Keratinocyte (primary cell): ENCODE measurements around the gene VPS8. TPM values are rescaled to one million over a fixed set of nuclear protein-coding genes. Genes with fewer than 3 reads are reported as not detected.

Source experiments
- DNase-seq: peaks from one replicate; pipeline ENCODE4 v3.0.0-alpha.2; 2011; ENCODE audit warnings: low read depth, missing footprints, low spot score
- FAIRE-seq: peaks from 2 replicates; lab custom pipeline; 2011; peaks lifted over from hg19 to GRCh38; lab: Jason Lieb, UNC
- H2AFZ ChIP-seq: 2 replicates; pipeline ENCODE4 v1.6.0; 2012; ENCODE audit warnings: low read length, control low read depth, inconsistent platforms; ENCODE audit not compliant: control insufficient read depth
- H3K27ac ChIP-seq: 2 replicates; pipeline ENCODE4 v1.5.1; 2011; ENCODE audit warnings: low read length; ENCODE audit not compliant: control insufficient read depth, insufficient read depth
- H3K27me3 ChIP-seq: 3 replicates; pipeline ENCODE4 v1.6.0; 2011; ENCODE audit warnings: low read length; ENCODE audit not compliant: control insufficient read depth, insufficient read depth; ENCODE audit errors: extremely low read depth
- H3K36me3 ChIP-seq, 2 experiments: 2 replicates in 1 of 2; 3 replicates in 1 of 2; pipeline ENCODE4 v1.5.1; 2011; ENCODE audit warnings: low read length in 2 of 2, mild to moderate bottlenecking in 1 of 2; ENCODE audit not compliant: control insufficient read depth in 2 of 2, insufficient read depth in 2 of 2; ENCODE audit errors: extremely low read depth in 1 of 2
- H3K4me1 ChIP-seq: 3 replicates; pipeline ENCODE4 v1.5.1; 2011; ENCODE audit warnings: low read length; ENCODE audit not compliant: control insufficient read depth, insufficient read depth; ENCODE audit errors: extremely low read depth
- H3K4me2 ChIP-seq: 3 replicates; pipeline ENCODE4 v1.6.0; 2011; ENCODE audit warnings: low read depth, low read length; ENCODE audit not compliant: control insufficient read depth, insufficient read depth; ENCODE audit errors: extremely low read depth
- H3K4me3 ChIP-seq, 3 experiments: fragments of 200-600 bp in 1 of 3; sonication (generic) in 1 of 3; 2 replicates in 2 of 3; 3 replicates in 1 of 3; pipeline ENCODE4 v1.5.1; 2011 to 2016; ENCODE audit warnings: low read length in 3 of 3, mild to moderate bottlenecking in 3 of 3, control low read depth in 2 of 3, inconsistent platforms in 1 of 3, low read depth in 1 of 3, mixed read lengths in 1 of 3, mixed run types in 1 of 3, moderate library complexity in 1 of 3; ENCODE audit not compliant: control insufficient read depth in 2 of 3, insufficient read depth in 2 of 3; ENCODE audit errors: extremely low read depth in 1 of 3
- H3K79me2 ChIP-seq: 2 replicates; pipeline ENCODE4 v1.6.0; 2012; ENCODE audit warnings: low read length; ENCODE audit not compliant: control insufficient read depth, insufficient read depth
- H3K9ac ChIP-seq: 3 replicates; pipeline ENCODE4 v1.6.0; 2011; ENCODE audit warnings: low read length; ENCODE audit not compliant: control insufficient read depth, insufficient read depth; ENCODE audit errors: extremely low read depth
- H3K9me1 ChIP-seq: 3 replicates; pipeline ENCODE4 v1.6.0; 2011; ENCODE audit warnings: low read length; ENCODE audit not compliant: control insufficient read depth, insufficient read depth; ENCODE audit errors: extremely low read depth
- H3K9me3 ChIP-seq: 2 replicates; pipeline ENCODE4 v1.5.1; 2012; ENCODE audit warnings: low read depth, low read length; ENCODE audit not compliant: control insufficient read depth
- H4K20me1 ChIP-seq: 3 replicates; pipeline ENCODE4 v1.6.0; 2011; ENCODE audit warnings: low read length; ENCODE audit not compliant: control insufficient read depth, insufficient read depth; ENCODE audit errors: extremely low read depth
- CTCF ChIP-seq, 3 experiments: IDR thresholded peaks in 1 of 3; conservative IDR thresholded peaks in 1 of 3; optimal IDR thresholded peaks in 1 of 3; 2 replicates in 2 of 3; 3 replicates in 1 of 3; pipeline versions ENCODE3 to v1.5.1; 2011; ENCODE audit warnings: low read length in 3 of 3, mild to moderate bottlenecking in 3 of 3, moderate library complexity in 2 of 3, control low read depth in 1 of 3, inconsistent platforms in 1 of 3; ENCODE audit not compliant: insufficient read depth in 2 of 3; ENCODE audit errors: extremely low read depth in 1 of 3
- EZH2 ChIP-seq: IDR thresholded peaks from one replicate; pipeline ENCODE4 v1.6.1; 2012; ENCODE audit warnings: inconsistent platforms, mild to moderate bottlenecking, low read length, moderate library complexity
- dilution Hi-C: fragments of 300-500 bp; cut with MboI; formaldehyde crosslinking; loops from one replicate; pipeline ENCODE4 v1.7.0; 2020; ENCODE audit warnings: low sequenced_read_pairs; ENCODE audit not compliant: extremely low pct_ligation_motif_present
- polyA plus RNA-seq, 5 experiments: library from polyadenylated mRNA; depleted of rRNA in 3 of 5; stranded (reverse) in 3 of 5; stranded (forward) in 1 of 5; unstranded in 1 of 5; fragments of >200 nt; gene quantifications; 1 replicate in 1 of 5; 2 replicates in 3 of 5; 3 replicates in 1 of 5; pipeline versions ENCODE4 v1.2.1 to v1.2.3, GENCODE V29; 2011 to 2012; ENCODE audit warnings: missing spikeins in 2 of 5, low read depth in 1 of 5, low replicate concordance in 1 of 5

Gene VPS8
- polyA plus RNA-seq, 1 donor (not counting 4 experiments of a cell fraction or from before 2014, with no cell fraction given) = 28.4 TPM

- H3K9me3 ChIP-seq = no peaks in the 10 kb centered on the region
- no peak overlapping the region for H3K9ac ChIP-seq
- no peak overlapping the region for H2AFZ ChIP-seq
- no peak overlapping the region for H3K27ac ChIP-seq
- no peak overlapping the region for H3K4me3 ChIP-seq
- no peaks in the 10 kb centered on the region for H3K9me1 ChIP-seq
- H4K20me1 ChIP-seq = no peaks in the 10 kb centered on the region
- FAIRE-seq = no peak
- H3K4me1 ChIP-seq = peaks cover 5% of the 10 kb centered on the region
- H3K79me2 ChIP-seq = no peaks in the 10 kb centered on the region
- H3K36me3 ChIP-seq = no peaks in the 10 kb centered on the region
- no peaks in the 10 kb centered on the region for H3K27me3 ChIP-seq
- dilution Hi-C loops = no loop called here
- DNase-seq = no peak
- H3K4me2 ChIP-seq = no peak overlapping the region
- TF ChIP-seq EZH2 (no peak), CTCF (optimal IDR thresholded peaks at IDR 0.05 in 1 of 3, IDR thresholded peaks at IDR 0.05 in 1 of 3, conservative IDR thresholded peaks at IDR 0.05 in 1 of 3; ENCODE audit: extremely low read depth in 1 of 3, insufficient read depth in 2 of 3, low read length in 3 of 3) (no peak)
These were observed 228.5 kb downstream of the VPS8 start for GRCh38 chr3:185040425-185040824.

GRCh38 chr3:185041540-185041939, 229.6 kb downstream of the VPS8 start:
- Histone ChIP-seq H3K4me1 (peaks cover 12% of the 10 kb centered on the region), H3K36me3 (no peaks in the 10 kb centered on the region), H3K9ac (no peak overlapping the region), H2AFZ (no peak overlapping the region), H3K27ac (no peak overlapping the region), H3K27me3 (no peaks in the 10 kb centered on the region), H3K4me3 (no peak overlapping the region), H3K9me1 (no peaks in the 10 kb centered on the region), H4K20me1 (no peaks in the 10 kb centered on the region), H3K9me3 (no peaks in the 10 kb centered on the region), H3K79me2 (no peaks in the 10 kb centered on the region), H3K4me2 (no peak overlapping the region)
- DNase-seq (no peak), FAIRE-seq (no peak)
- TF ChIP-seq CTCF (optimal IDR thresholded peaks at IDR 0.05 in 1 of 3, IDR thresholded peaks at IDR 0.05 in 1 of 3, conservative IDR thresholded peaks at IDR 0.05 in 1 of 3; ENCODE audit: extremely low read depth in 1 of 3, insufficient read depth in 2 of 3, low read length in 3 of 3) = no peak
- TF ChIP-seq EZH2 = no peak
- dilution Hi-C loops = no loop called here
